ENCODE results near the gene MAPKAPK3.

MAPKAPK3 gene

GRCh38 chr3:50696276-50696675 lies 79.3 kb downstream of the MAPKAPK3 start:
- H3K9me3 ChIP-seq (ENCODE audit: control insufficient read depth, low read length) = peaks cover 6% of the 10 kb centered on the region
- no peaks in the 10 kb centered on the region for H3K36me3 ChIP-seq (ENCODE audit: control insufficient read depth, insufficient read depth, low read length)
- no peak overlapping the region for H3K4me3 ChIP-seq (ENCODE audit: extremely low read depth, insufficient read depth, low read length, poor library complexity, severe bottlenecking)
- 87 to 90% methylated on average over 3 of the region's 3 CpGs for WGBS, 2 experiments (ENCODE audit: insufficient coverage in 2 of 2)
- H3K27ac ChIP-seq (ENCODE audit: low read depth, low read length, severe bottlenecking) = no peak overlapping the region
- H3K4me1 ChIP-seq (ENCODE audit: control insufficient read depth, insufficient read depth, low read length, poor library complexity, severe bottlenecking) = no peaks in the 10 kb centered on the region

- H3K36me3 ChIP-seq (ENCODE audit: control insufficient read depth, insufficient read depth, low read length) = no peaks in the 10 kb centered on the region
- no CpG with 5 or more reads among the region's 2 CpGs for WGBS, 2 experiments (ENCODE audit: insufficient coverage in 2 of 2)
- H3K9me3 ChIP-seq (ENCODE audit: control insufficient read depth, low read length) = peaks cover 6% of the 10 kb centered on the region
- no peak overlapping the region for H3K27ac ChIP-seq (ENCODE audit: low read depth, low read length, severe bottlenecking)
- H3K4me3 ChIP-seq (ENCODE audit: extremely low read depth, insufficient read depth, low read length, poor library complexity, severe bottlenecking) = no peak overlapping the region
- H3K4me1 ChIP-seq (ENCODE audit: control insufficient read depth, insufficient read depth, low read length, poor library complexity, severe bottlenecking) = no peaks in the 10 kb centered on the region
Observed at GRCh38 chr3:50698269-50698668, 81.3 kb downstream of the MAPKAPK3 start.
